ENCODE data around the gene MPHOSPH8.
"Not testable (repeated sequence)": the region's sequence is repeated elsewhere in the genome, so short reads cannot be mapped to it uniquely, and the experiment has no call there.

The MPHOSPH8 gene

DNA sequence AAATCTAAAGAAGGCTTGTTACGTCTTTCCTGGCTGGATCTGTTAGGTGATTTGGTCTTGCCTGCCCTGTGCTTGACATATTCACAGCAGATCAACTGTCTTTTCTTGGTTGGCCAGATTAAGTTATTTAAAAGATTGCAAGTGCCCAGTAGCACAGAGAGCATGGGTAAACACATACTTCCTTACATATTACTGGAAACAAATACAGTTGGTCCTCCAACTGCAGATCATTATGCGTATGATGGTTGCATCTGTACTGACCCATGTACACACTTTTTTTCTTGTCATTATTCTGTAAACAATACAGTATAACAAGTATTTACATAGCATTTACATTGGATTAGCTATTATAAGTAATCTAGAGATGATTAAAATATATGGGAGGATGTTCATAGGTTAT, 9.2 kb upstream of the MPHOSPH8 start:
- DNase-seq: no peak
- intact Hi-C loops (cut with DNase I): no loop called here

DNA sequence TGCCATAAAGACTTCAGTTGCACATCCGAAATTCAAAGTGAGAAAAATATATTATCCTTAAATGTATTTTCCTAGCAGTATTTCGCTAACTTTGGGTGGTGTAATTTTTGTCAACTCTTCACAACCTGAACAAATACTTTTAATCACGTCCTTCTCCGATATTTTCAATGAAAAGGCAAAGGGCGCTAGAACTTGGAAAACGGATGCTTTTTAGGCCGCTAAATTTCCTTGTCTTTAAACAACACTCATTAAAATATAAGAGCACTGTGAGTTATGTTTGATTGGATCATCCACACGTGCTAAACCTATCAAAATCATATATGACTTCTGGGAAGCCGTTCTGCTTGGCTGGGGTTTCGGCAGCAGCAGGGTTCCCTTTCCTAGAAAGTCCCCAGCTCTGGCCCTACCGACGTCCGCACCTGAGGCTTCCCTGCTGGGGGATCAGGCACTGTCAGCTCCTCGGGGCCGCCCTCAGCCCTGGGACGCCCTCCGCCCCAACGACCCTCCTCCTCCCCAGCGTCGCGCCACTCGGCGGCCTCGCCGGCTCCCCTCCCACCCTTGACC, 462 bp upstream of the MPHOSPH8 start:
- intact Hi-C loops (cut with DNase I): loop anchor here (1.0 to 5.0 kb wide), 3 partner anchors 149 to 329 kb away; partner anchors contain the start of gene PSPC1
- DNase-seq: no peak

DNA sequence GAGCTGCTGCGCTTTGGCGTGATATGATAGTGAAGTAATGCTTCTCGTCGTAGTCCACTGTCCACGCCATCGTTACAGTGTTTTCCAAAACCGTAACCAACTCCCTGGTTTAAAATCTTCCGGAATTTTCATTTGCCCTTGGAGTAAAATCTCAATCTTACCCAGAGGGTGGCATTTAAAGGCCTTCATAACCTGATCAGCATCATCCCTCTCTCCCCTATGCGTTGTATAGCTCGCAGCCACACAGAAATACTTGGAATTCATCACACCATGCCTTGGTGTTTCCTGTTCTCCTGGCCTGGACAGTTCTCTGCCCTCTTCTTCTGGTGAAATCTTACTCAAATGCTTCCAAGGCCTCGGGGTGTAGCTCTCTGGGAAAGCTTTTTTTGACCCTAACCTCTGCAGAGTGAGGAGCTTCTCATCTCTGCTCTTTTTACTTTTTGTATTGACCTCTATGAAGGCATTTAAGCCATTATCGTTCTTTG, 839 bp downstream of the MPHOSPH8 start:
- no peak for DNase-seq
- intact Hi-C loops (cut with DNase I): loop anchor here (5.0 kb wide), 1 partner anchor 328 kb away; no protein-coding TSS in a partner anchor

DNA sequence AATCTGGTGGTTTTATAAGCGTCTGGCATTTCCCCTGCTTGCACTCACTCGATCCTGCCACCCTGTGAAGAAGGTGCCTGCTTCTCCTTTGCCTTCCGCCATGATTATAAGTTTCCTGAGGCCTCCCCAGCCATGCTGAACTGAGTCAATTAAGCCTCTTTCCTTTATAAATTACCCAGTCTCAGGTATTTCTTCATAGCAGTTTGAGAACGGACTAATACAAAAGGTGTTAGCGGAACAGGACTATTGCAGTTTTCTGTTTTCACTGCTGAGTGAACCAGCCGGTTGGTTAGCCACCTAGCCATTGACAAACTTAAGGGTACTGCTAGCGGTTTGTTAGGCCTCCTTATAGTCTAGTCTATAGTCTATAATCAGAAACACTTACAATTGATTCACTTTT, 2.5 kb downstream of the MPHOSPH8 start:
- DNase-seq; intact Hi-C loops (cut with DNase I): not testable (repeated sequence)

DNA sequence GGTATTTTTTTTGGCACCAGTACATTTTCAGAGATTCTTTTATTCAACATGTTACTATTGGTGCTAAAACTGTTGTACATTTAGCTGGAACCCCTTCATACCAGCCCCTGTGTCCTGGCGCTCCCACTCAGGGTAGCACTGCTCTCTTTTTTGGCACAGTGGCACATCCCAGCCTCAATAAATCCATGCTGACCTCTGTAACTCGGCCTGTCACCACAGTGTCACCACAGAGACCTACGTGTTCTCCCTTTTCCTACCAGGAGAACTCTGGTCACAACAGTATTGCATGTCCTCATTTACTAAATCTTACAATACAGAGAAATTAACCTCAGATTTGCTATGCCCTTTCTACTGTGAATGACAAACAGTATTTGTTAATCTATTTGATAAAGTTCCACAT, 10.2 kb downstream of the MPHOSPH8 start:
- intact Hi-C loops (cut with DNase I): no loop called here
- no peak for DNase-seq

DNA sequence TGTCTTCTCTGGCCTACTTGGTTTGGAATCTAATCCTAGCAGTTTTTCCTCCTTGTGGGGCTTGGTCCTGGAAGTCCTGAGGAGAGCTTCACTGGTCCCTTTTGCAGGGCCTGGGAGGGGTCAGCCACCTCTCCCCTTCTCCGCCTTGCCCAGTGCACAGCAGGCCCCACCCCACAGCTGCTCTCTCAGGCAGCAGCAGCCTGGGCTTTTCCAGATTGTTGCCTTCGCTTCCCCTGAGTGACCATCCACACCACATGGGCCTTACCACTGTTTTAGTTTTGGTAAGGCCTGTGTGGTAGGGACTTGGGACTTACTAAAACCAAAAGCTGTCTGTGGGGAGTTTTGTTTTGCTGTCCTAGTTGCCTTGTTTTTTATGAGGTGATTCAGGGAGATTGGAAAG, 11.5 kb downstream of the MPHOSPH8 start:
- peak in 1 of 10 donors; percentile 52 for DNase-seq
- intact Hi-C loops (cut with DNase I): no loop called here

DNA sequence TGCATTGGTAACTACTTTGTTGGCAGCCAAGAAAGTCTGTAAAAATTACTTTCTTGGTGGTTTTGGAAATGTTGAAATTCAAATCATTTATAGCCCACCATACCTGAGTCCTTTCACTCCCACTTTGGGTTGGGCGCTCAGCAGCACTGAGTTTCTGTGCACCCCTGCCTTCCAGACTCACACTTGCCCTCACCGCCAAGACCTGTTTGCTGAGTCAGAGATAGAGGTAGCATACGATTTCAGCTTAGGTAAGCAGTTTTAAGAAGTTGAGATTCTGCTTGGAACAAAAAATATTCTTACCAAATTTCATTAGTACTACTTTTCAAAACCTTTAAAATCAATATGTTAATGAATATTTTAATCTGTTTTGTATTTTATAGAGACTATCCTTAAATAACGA, 12.6 kb downstream of the MPHOSPH8 start:
- intact Hi-C loops (cut with DNase I): no loop called here
- peak in 1 of 10 donors; percentile 61 for DNase-seq

DNA sequence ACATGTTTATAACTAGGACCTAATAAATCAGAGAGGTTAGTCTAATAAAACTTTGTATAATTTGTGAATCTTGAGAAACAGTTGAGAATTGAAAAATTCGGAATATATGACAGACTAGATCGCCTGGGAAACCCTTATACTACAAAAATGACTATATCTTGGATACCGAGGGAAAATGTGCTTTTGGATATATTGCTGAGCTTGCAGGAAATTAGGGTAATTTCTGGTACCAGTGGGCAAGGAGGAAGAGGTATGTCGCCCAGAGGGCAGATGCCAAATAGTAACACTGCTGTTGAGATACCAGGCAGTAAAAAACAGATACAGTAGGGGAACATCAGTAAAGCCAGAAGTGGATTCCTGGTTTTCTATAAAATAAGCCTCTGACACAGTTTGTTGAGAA, 17.3 kb downstream of the MPHOSPH8 start:
- no peak for DNase-seq
- intact Hi-C loops (cut with DNase I): no loop called here

DNA sequence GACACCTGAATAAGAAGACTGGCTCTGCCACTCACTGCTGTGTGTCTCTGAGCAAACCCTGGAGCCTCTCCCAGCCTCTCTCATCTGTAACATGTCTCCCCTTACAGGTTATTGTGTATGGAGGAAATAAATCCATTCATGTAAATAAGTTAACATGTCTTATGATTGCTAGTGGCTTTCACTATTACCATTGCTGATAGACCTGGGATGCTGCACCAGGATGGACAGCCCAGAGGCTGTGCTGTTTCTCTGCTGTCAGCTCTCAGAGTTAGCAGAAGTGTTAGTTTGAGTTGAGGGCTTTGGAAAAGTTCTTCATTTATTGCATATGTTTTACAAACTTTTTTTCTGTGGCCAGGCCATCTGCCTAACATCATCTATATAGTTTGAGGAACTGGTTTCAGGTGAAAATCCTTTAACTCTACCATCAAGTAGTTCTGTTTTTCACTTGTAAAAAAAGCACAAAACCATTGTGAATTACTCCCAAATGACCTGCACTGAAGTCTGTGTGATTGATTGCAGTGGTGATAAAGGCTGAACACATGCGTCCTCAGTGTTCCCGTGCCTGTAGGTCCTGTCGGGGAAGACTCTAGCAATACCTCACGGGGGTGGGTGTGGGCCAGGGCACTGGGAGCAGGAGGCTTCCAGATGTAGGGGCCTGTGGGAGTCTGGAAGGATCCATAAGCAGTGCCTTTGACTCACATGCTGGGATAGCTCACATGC, 24.6 kb downstream of the MPHOSPH8 start:
- DNase-seq: no peak
- intact Hi-C loops (cut with DNase I): no loop called here

DNA sequence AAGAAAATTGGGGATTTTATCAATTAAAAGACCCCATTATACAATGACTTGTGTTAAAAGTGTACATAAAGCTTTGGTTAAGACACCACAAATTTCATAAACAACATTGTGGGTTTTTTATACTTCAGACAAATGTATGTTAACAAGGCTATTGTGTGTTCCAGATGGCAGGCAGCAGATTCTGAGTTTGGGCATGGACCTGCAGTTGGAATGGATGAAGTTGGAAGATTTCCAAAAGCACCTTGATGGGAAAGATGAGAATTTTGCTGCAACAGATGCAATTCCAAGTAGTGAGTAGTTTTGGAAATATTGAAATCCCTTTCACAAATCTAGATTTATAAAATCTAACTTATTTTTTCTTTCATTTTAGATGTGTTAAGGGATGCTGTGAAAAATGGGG, 25.4 kb downstream of the MPHOSPH8 start:
- DNase-seq: no peak
- intact Hi-C loops (cut with DNase I): no loop called here

DNA sequence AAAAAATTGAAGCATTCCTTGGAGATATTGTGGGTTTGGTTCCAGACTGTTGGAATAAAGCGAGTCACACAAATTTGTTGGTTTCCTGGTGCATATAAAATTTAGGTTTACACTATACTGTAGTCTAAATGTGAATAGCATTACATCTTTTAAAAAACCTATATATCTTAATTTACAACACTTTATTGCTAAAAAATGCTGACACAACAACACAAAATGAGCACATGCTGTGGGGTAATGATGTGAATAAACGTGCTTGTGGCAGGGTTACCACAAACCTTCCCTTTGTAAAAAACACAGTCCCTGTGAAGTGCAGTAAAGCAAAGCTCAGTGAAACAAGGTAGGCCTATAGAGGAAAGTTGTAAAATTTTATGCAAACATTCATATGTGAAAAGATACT, 27.7 kb downstream of the MPHOSPH8 start:
- intact Hi-C loops (cut with DNase I): no loop called here
- no peak for DNase-seq

DNA sequence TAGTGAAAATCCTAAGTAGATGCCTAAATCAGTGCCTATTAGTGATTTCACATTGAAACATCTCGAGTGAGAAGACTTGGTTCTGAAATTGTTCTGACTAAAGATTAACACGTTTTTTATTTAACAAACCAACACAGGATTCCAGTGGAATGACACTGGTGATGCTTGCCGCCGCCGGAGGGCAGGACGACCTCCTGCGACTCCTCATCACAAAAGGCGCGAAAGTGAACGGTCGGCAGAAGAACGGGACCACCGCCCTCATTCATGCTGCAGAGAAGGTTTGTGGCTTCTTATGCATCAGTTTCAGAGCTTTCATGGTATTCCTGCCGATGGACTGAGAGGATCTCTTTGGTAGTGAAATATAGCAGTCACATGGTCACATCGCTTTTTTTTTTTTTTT, 28.1 kb downstream of the MPHOSPH8 start:
- DNase-seq: peak in 2 of 10 donors; percentile 54 to 70
- intact Hi-C loops (cut with DNase I): no loop called here

DNA sequence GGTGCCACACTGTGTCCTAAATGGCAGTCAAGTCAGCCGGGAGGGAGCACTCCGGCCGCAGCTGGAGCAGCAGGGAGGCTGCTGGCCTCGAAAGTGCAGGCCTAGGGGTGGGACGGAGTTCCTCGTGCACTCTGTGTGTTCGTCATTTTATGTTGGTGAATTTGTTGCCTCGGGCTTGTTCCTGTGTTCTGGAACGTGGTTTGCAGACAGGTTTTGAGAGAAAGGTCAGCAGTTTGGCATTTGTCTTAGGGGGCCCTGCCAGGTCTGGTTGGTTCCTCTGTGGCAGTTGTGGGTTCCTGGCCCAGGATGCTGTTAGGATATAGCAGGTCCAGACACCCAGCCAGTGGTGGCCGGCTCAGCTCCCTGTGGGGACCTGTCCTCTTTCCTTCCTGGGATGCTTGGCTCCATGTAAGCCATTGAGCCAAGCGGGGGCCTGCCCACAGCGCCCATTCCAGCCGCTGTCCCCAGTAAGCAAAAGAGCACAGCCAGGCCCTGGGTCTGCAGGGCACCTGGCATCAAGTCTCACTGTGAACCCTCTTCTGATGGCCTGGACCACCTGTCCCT, 30.0 kb downstream of the MPHOSPH8 start:
- peak in 1 of 10 donors; percentile 60 for DNase-seq
- intact Hi-C loops (cut with DNase I): no loop called here

DNA sequence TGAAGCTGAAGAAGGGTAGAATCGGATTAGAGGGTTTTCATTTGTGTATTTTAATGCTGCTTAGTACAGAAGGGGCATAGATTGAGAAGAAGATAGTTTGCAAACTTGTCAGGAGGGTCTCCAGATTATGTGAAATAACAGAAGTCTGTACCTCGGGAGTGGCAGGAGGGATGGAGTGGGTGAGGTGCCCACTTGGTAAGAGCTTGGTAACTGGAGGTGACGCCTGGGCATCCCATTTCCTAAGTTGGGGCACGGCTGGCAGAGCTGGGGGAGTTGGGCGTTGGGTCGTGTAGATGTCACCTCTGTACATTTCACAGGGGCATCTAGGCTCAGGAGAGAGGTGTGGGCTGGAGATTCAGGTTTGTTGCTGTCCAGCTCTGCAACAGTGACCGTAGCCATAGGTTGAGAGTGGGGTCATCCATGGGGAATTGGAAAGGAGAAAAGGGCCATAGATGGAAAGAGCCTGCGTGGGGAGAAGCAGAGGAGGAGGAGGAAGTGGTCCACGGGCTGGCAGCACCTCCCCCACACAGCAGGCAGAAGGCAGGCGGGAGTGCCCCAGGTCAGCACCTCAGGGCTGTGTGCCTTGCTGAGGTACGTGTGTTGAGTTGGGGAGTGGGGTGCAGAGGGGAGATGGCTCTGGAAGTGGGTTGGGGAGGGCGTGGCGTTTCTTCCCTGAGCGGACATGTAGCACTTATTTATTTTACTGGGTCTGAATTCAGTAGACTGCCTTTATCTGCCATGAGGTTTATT, 31.2 kb downstream of the MPHOSPH8 start:
- intact Hi-C loops (cut with DNase I): no loop called here
- DNase-seq: peak in 2 of 10 donors; percentile 70 to 76

DNA sequence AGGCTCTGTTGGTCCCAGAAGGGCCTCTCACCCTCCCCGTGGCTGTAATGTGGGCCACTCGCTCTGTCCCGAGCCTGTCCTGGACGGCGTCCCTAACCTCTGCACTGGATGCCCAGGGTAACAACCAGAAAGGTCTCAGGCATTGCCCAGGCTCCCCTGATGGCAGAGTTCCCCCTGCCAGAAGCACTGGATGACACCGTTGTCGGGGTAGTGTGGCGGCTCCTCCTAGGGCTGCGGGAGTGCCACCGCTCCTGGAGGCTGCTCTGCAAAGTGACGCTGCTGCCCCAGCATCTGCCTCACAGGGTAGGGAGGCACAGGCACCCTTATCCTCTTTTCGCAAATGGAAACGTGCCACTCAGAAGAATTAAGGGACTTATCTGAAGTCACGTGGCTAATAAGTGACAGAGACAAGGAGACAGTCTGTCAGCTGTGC, 32.0 kb downstream of the MPHOSPH8 start:
- intact Hi-C loops (cut with DNase I): no loop called here
- DNase-seq: peak in 4 of 10 donors; percentile 17 to 67 (median 23)

DNA sequence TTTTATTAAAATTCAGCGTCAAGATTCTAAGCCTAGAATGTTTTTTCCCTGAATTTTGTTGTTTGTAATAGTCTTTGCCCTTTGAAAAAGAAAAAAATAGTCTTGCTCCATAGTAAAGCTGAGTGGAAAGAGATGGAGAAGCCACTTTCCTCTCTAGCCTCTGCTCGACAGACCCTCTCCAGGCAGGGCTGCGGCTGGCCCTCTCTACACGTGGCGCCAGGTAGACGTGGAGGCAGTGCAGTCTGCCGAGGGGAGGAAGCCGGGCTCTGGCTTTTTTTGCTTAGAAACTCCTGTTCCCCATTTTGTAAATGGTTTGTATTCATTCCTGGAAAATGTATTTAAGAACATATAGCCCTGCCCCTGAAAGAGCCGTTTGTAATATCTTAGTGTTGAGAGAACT, 35.3 kb downstream of the MPHOSPH8 start:
- peak in 1 of 10 donors; percentile 71 for DNase-seq
- intact Hi-C loops (cut with DNase I): no loop called here

DNA sequence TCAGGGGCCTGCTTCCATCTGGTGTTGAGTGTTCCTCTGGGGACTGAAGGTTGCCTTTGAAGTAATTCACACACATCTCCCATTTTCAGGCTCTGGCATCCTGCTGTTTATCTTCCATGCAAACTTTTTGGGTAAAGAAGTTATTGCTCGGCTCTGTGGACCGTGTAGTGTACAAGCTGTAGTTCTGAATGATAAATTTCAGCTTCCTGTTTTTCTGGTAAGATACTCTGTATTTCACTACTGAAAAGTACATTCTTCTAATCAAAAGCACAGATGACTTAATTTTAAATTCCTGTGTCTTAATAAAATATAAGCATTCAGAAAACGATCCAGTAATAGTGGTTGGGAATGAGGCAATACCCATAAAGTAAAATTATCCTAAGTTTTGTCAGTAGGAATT, 36.7 kb downstream of the MPHOSPH8 start:
- intact Hi-C loops (cut with DNase I): no loop called here
- no peak for DNase-seq

DNA sequence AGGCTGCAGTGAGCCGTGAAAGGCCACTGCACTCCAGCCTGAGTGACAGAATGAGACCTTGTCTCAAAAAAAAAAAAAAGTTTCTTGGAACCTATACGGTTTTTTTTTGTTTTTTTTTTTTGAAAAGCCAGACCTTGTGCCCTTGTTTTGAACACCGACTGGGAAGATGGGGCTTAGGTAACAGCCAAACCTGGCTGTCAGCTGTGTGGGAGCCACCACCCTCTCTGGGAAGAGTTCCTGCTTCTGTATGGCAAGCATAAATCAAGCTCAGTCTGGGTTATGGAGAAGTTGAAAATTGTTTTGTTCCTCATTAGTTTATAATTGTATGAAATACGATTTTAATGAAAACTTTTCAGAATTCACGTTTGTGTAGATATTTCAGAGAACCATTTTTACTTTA, 39.5 kb downstream of the MPHOSPH8 start:
- intact Hi-C loops (cut with DNase I): no loop called here

DNA sequence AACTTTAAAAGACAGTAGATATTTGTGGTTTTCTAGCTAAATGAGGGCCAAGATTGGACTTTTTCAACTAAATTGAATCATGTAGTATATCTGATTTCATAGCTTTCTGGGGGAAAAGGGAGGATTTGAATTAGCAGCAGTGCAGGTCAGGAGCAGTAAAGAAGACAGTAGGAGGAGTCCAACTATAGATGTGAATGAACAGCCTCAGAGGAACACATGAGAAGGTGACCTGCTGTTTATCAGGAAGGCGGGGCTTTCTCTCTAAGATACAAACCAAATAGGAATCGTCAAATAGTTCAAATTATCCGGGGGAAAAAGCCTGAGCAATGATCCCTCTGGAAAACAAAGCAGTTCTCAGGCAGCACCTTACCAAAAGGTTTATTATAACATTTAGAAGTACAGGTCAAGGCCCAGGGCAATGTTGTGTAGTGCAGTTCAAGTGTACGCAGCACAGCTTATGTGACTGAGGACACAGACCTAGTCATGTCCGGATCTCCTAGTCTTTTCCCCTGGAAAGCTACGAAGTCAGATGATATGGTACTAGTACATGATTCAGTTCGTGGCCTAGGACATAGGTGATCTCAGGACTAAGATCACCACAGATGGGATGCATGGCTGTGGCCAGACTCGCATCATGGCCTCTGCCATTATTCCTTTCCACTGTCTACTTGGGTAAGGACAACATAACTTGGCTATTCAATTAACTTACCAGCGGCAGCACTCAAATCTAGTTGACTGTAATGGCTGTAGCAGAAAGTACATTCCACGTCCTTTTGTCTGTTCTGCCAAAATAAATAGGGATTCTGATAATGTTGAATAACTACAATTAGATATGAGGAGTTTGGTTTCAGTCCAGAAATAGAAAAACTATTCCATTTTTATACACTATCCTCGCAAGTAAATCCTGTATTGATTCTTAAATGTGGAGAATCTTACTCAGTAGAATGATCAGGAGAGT, 40.3 kb downstream of the MPHOSPH8 start:
- intact Hi-C loops (cut with DNase I): no loop called here
- DNase-seq: no peak

More for the DNA sequence above, 39.5 kb downstream of the MPHOSPH8 start:
- DNase-seq: no peak

DNA sequence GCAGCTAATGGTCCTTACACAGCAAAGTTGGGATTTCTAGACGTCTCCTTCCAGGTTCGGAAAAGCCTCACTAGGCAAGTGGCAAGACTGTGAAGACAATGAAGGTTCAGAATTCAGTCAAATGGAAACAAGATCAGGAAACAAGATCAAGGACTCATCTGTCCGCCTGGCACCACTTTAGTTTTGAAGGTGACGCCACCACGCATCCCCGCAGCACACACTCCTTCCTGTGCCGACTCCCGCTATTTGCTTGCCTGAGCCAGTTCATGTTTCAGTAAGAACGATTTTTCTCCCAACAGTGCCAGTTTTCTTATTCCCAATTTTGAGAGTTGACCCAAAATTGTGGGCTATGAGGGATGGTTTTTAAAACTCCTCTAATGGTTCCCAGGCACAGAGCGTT, 41.4 kb downstream of the MPHOSPH8 start:
- no peak for DNase-seq
- intact Hi-C loops (cut with DNase I): no loop called here

All from posterior cingulate gyrus (tissue), 11 donors.